ENCODE results near the gene XPO4.

XPO4 gene

GRCh38 chr13:20738616-20739015, 163.9 kb downstream of the XPO4 start:
- TF ChIP-seq REST (IDR thresholded peaks at IDR 0.05; ENCODE audit: low read depth) (no peak), TAF1 (IDR thresholded peaks at IDR 0.05; ENCODE audit: low read depth) (no peak), FOXM1 (IDR thresholded peaks at IDR 0.05; ENCODE audit: borderline replicate concordance, low read depth) (no peak), NFIC (IDR thresholded peaks at IDR 0.05) (no peak), TEAD4 (IDR thresholded peaks at IDR 0.05) (no peak), MAX (IDR thresholded peaks at IDR 0.05) (no peak), TCF12 (IDR thresholded peaks at IDR 0.05; ENCODE audit: low read depth) (no peak), YY1 (IDR thresholded peaks at IDR 0.05; ENCODE audit: low read depth) (no peak), CEBPB (IDR thresholded peaks at IDR 0.05) (no peak), RAD21 (IDR thresholded peaks at IDR 0.05; ENCODE audit: low read depth) (no peak), USF1 (IDR thresholded peaks at IDR 0.05) (no peak), EGR1 (IDR thresholded peaks at IDR 0.05) (no peak), EP300 (IDR thresholded peaks at IDR 0.05; ENCODE audit: borderline replicate concordance) (no peak), ZBTB7A (IDR thresholded peaks at IDR 0.05; ENCODE audit: low read depth) (no peak), CREB1 (IDR thresholded peaks at IDR 0.05; ENCODE audit: low read depth) (no peak)

- TF ChIP-seq NFIC (IDR thresholded peaks at IDR 0.05) = no peak
These were observed 172.6 kb downstream of the XPO4 start for GRCh38 chr13:20729633-20730585.

- TF ChIP-seq MAX (IDR thresholded peaks at IDR 0.05) (no peak), FOXM1 (IDR thresholded peaks at IDR 0.05; ENCODE audit: borderline replicate concordance, low read depth) (no peak), NFIC (IDR thresholded peaks at IDR 0.05) (no peak), ZBTB7A (IDR thresholded peaks at IDR 0.05; ENCODE audit: low read depth) (no peak), YY1 (IDR thresholded peaks at IDR 0.05; ENCODE audit: low read depth) (no peak), USF1 (IDR thresholded peaks at IDR 0.05) (no peak), EP300 (IDR thresholded peaks at IDR 0.05; ENCODE audit: borderline replicate concordance) (no peak)
These were observed 173.8 kb downstream of the XPO4 start for GRCh38 chr13:20728579-20729311.

- no peak for TF ChIP-seq ZBTB7A (IDR thresholded peaks at IDR 0.05; ENCODE audit: low read depth)
- TF ChIP-seq USF1 (IDR thresholded peaks at IDR 0.05) = no peak
- TF ChIP-seq NFIC (IDR thresholded peaks at IDR 0.05) = no peak
- TF ChIP-seq CREB1 (IDR thresholded peaks at IDR 0.05; ENCODE audit: low read depth) = no peak
- no peak for TF ChIP-seq TEAD4 (IDR thresholded peaks at IDR 0.05)
These were observed 174.7 kb downstream of the XPO4 start for GRCh38 chr13:20727856-20728255.

Measured in Ishikawa (cell line).